HEK293 (cell line): Measurements from ENCODE around the gene TMOD4.

Experiments used
- TCF7L2 ChIP-seq: IDR thresholded peaks from 2 replicates; pipeline ENCODE4 v1.6.1; 2011; ENCODE audit warnings: low read depth, mild to moderate bottlenecking, inconsistent platforms, low read length, moderate library complexity, borderline replicate concordance
- ZNF26 ChIP-seq: fragments of 450-650 bp; formaldehyde crosslinking; IDR thresholded peaks from 2 replicates; pipeline ENCODE4 v1.5.1; 2016; ENCODE audit warnings: missing biosample characterization, missing genetic modification characterization

GRCh38 chr1:151210830-151211229 lies 35.0 kb upstream of the TMOD4 start:
- TF ChIP-seq TCF7L2 (no peak), ZNF26 (tag by site-specific recombination) (no peak)
